H1 (cell line): ENCODE measurements around the gene LRRIQ4. TPM values are rescaled to one million over a fixed set of nuclear protein-coding genes. Genes with fewer than 3 reads are reported as not detected.

ENCODE experiments used
- CTCF ChIA-PET: fragments of 300-600 bp; sonication (Branson Sonifier 250); formaldehyde crosslinking; loops from one replicate; lab custom pipeline; 2021; ENCODE audit not compliant: partially characterized antibody; lab: Charles Lee
- POLR2A ChIA-PET: fragments of 300-600 bp; sonication (Branson Sonifier 250); formaldehyde crosslinking; loops from one replicate; lab custom pipeline; 2021; ENCODE audit warnings: inconsistent platforms; ENCODE audit not compliant: partially characterized antibody; lab: Charles Lee
- DNase-seq, 2 experiments: peaks; one replicate each; pipeline versions ENCODE4 v3.0.0 to v3.0.0-alpha.2; 2010 to 2022; ENCODE audit warnings: low spot score in 2 of 2, low read depth in 1 of 2, mixed read lengths in 1 of 2
- FAIRE-seq: peaks from 2 replicates; lab custom pipeline; 2011; peaks lifted over from hg19 to GRCh38; lab: Jason Lieb, UNC
- H2AFZ ChIP-seq: 2 replicates; pipeline ENCODE4 v1.8.1; 2012; ENCODE audit warnings: low read length, inconsistent platforms
- H2AK5ac ChIP-seq: 2 replicates; pipeline ENCODE4 v1.6.1; 2013; ENCODE audit warnings: low read depth, low read length
- H2BK120ac ChIP-seq: replicated peaks from 2 replicates; pipeline ENCODE3; 2013; ENCODE audit warnings: low read depth, low read length, inconsistent platforms
- H2BK12ac ChIP-seq: 2 replicates; pipeline ENCODE4 v1.6.1; 2013; ENCODE audit warnings: low read depth, low read length
- H2BK15ac ChIP-seq: 2 replicates; pipeline ENCODE4 v1.6.1; 2013; ENCODE audit warnings: low read length
- H2BK20ac ChIP-seq: 2 replicates; pipeline ENCODE4 v1.6.1; 2013; ENCODE audit warnings: low read length
- H2BK5ac ChIP-seq: 2 replicates; pipeline ENCODE4 v1.6.1; 2013; ENCODE audit warnings: low read depth, low read length
- H3K14ac ChIP-seq: 2 replicates; pipeline ENCODE4 v1.6.1; 2013; ENCODE audit warnings: inconsistent platforms; ENCODE audit not compliant: insufficient read length
- H3K18ac ChIP-seq: 2 replicates; pipeline ENCODE4 v1.6.1; 2013; ENCODE audit warnings: low read length; ENCODE audit errors: extremely low read depth
- H3K23ac ChIP-seq: 2 replicates; pipeline ENCODE4 v1.6.1; 2013; ENCODE audit warnings: inconsistent platforms; ENCODE audit not compliant: insufficient read length
- H3K23me2 ChIP-seq: 2 replicates; pipeline ENCODE4 v1.6.1; 2013; ENCODE audit warnings: low read depth, low read length
- H3K27ac ChIP-seq: 2 replicates; pipeline ENCODE4 v1.6.1; 2011; ENCODE audit warnings: low read depth, low read length, inconsistent platforms
- H3K27me3 ChIP-seq, 4 experiments: replicated peaks in 1 of 4; 1 replicate in 1 of 4; 2 replicates in 3 of 4; pipeline versions ENCODE4 v1.6.1 to v1.8.1; 2011 to 2013; ENCODE audit warnings: low read length in 3 of 4, mild to moderate bottlenecking in 3 of 4, inconsistent platforms in 2 of 4, mixed read lengths in 2 of 4, moderate library complexity in 1 of 4; ENCODE audit not compliant: control insufficient read depth in 3 of 4, insufficient read depth in 3 of 4; ENCODE audit errors: extremely low read depth in 1 of 4
- H3K36me3 ChIP-seq, 4 experiments: 2 replicates each; pipeline versions ENCODE4 v1.6.1 to v1.8.1; 2011 to 2013; ENCODE audit warnings: mild to moderate bottlenecking in 4 of 4, low read length in 3 of 4, moderate library complexity in 2 of 4, control low read depth in 1 of 4, inconsistent platforms in 1 of 4; ENCODE audit not compliant: insufficient read depth in 4 of 4, control insufficient read depth in 2 of 4
- H3K4ac ChIP-seq: replicated peaks from 2 replicates; pipeline ENCODE3; 2013; ENCODE audit warnings: low read length, low read depth, mixed read lengths, inconsistent platforms; ENCODE audit not compliant: insufficient read length
- H3K4me1 ChIP-seq, 4 experiments: replicated peaks in 1 of 4; 1 replicate in 1 of 4; 2 replicates in 3 of 4; pipeline versions ENCODE4 v1.6.1 to v1.8.1; 2011 to 2013; ENCODE audit warnings: low read length in 3 of 4, inconsistent platforms in 2 of 4, mixed read lengths in 1 of 4; ENCODE audit not compliant: insufficient read depth in 4 of 4, control insufficient read depth in 3 of 4
- H3K4me2 ChIP-seq, 2 experiments: 2 replicates each; pipeline versions ENCODE4 v1.6.1 to v1.8.1; 2011 to 2013; ENCODE audit warnings: low read depth in 2 of 2, low read length in 2 of 2, control low read depth in 1 of 2, inconsistent platforms in 1 of 2, mild to moderate bottlenecking in 1 of 2; ENCODE audit not compliant: insufficient read depth in 1 of 2
- H3K4me3 ChIP-seq, 4 experiments: fragments of 200-600, 300-600 bp in 1 of 4; sonication (generic), shearing (Covaris generic), sonication (Bioruptor Twin) in 1 of 4; 2 replicates each; pipeline versions ENCODE4 v1.5.1 to v1.8.1; 2011 to 2016; ENCODE audit warnings: low read length in 4 of 4, low read depth in 3 of 4, control low read depth in 2 of 4, inconsistent platforms in 2 of 4, mild to moderate bottlenecking in 2 of 4, mixed read lengths in 1 of 4, moderate library complexity in 1 of 4; ENCODE audit not compliant: insufficient read depth in 2 of 4; ENCODE audit errors: extremely low read depth in 1 of 4
- H3K56ac ChIP-seq: replicated peaks from 2 replicates; pipeline ENCODE3; 2013; ENCODE audit warnings: low read depth, mild to moderate bottlenecking, mixed read lengths, low read length, inconsistent platforms; ENCODE audit not compliant: insufficient read length
- H3K79me1 ChIP-seq: 2 replicates; pipeline ENCODE4 v1.6.1; 2013; ENCODE audit warnings: low read depth, low read length, control low read depth
- H3K79me2 ChIP-seq, 2 experiments: 2 replicates each; pipeline versions ENCODE4 v1.6.1 to v1.8.1; 2012 to 2013; ENCODE audit warnings: low read length in 2 of 2, mild to moderate bottlenecking in 2 of 2, inconsistent platforms in 1 of 2; ENCODE audit not compliant: insufficient read depth in 2 of 2, control insufficient read depth in 1 of 2
- H3K9ac ChIP-seq, 4 experiments: replicated peaks in 1 of 4; 1 replicate in 1 of 4; 2 replicates in 3 of 4; pipeline versions ENCODE4 v1.6.1 to v1.8.1; 2011 to 2013; ENCODE audit warnings: low read depth in 3 of 4, low read length in 3 of 4, control low read depth in 2 of 4, mild to moderate bottlenecking in 2 of 4, moderate library complexity in 2 of 4, inconsistent platforms in 1 of 4; ENCODE audit errors: extremely low read depth in 1 of 4
- H3K9me3 ChIP-seq, 2 experiments: 2 replicates each; pipeline versions ENCODE4 v1.6.1 to v1.8.1; 2012 to 2013; ENCODE audit warnings: mild to moderate bottlenecking in 2 of 2, moderate library complexity in 2 of 2, control low read depth in 1 of 2, inconsistent platforms in 1 of 2, low read depth in 1 of 2, low read length in 1 of 2, mixed read lengths in 1 of 2; ENCODE audit not compliant: insufficient read depth in 2 of 2
- H4K20me1 ChIP-seq, 2 experiments: replicated peaks in 1 of 2; 2 replicates each; pipeline versions ENCODE3 to v1.8.1; 2011 to 2013; ENCODE audit warnings: inconsistent platforms in 2 of 2, low read length in 2 of 2, mild to moderate bottlenecking in 1 of 2; ENCODE audit not compliant: insufficient read depth in 2 of 2, control insufficient read depth in 1 of 2
- H4K5ac ChIP-seq: 2 replicates; pipeline ENCODE4 v1.6.1; 2013; ENCODE audit warnings: low read length, low read depth, mixed read lengths, inconsistent platforms; ENCODE audit not compliant: insufficient read length
- H4K8ac ChIP-seq: 2 replicates; pipeline ENCODE4 v1.8.0; 2013; ENCODE audit warnings: mild to moderate bottlenecking, moderate library complexity, low read length, inconsistent platforms; ENCODE audit not compliant: insufficient read depth; ENCODE audit errors: extremely low read depth
- H4K91ac ChIP-seq: replicated peaks from 2 replicates; pipeline ENCODE3; 2013; ENCODE audit warnings: low read length, mixed read lengths, inconsistent platforms; ENCODE audit not compliant: insufficient read length
- CTCF ChIP-seq, 3 experiments: IDR thresholded peaks; 1 replicate in 2 of 3; 2 replicates in 1 of 3; pipeline versions ENCODE4 v1.5.1 to v1.6.1; 2011; ENCODE audit warnings: low read length in 3 of 3, mild to moderate bottlenecking in 3 of 3, inconsistent platforms in 2 of 3, low read depth in 1 of 3, moderate library complexity in 1 of 3; ENCODE audit not compliant: insufficient read depth in 1 of 3; ENCODE audit errors: control extremely low read depth in 1 of 3
- FOSL1 ChIP-seq: IDR thresholded peaks from 2 replicates; pipeline ENCODE4 v1.6.1; 2011; ENCODE audit warnings: mild to moderate bottlenecking, low read depth, low read length, moderate library complexity; ENCODE audit not compliant: insufficient read depth
- GTF2F1 ChIP-seq: IDR thresholded peaks from 2 replicates; pipeline ENCODE4 v1.6.1; 2012; ENCODE audit warnings: low read depth, low read length, improper control_type of control experiment, borderline replicate concordance
- POLR2AphosphoS5 ChIP-seq: IDR thresholded peaks from 2 replicates; pipeline ENCODE4 v1.6.1; 2011; ENCODE audit warnings: low read depth, low read length
- RAD21 ChIP-seq, 2 experiments: IDR thresholded peaks in 1 of 2; conservative IDR thresholded peaks in 1 of 2; 2 replicates each; pipeline ENCODE4 v1.6.1; 2011; ENCODE audit warnings: low read depth in 2 of 2, low read length in 2 of 2, improper control_type of control experiment in 1 of 2, inconsistent platforms in 1 of 2, mild to moderate bottlenecking in 1 of 2, moderate library complexity in 1 of 2
- RXRA ChIP-seq: IDR thresholded peaks from 2 replicates; pipeline ENCODE4 v1.6.1; 2011; ENCODE audit warnings: low read depth, mild to moderate bottlenecking, low read length, moderate library complexity; ENCODE audit not compliant: insufficient read depth
- SP4 ChIP-seq: IDR thresholded peaks from 2 replicates; pipeline ENCODE4 v1.6.1; 2012; ENCODE audit warnings: low read length, inconsistent platforms
- TCF12 ChIP-seq: IDR thresholded peaks from 2 replicates; pipeline ENCODE4 v1.6.1; 2011; ENCODE audit warnings: low read depth, mild to moderate bottlenecking, low read length
- WGBS, 2 experiments: shearing (Covaris generic) in 1 of 2; methylation state at CpG; one replicate each; pipeline versions ENCODE4 v1.1.6 to v1.1.7; 2013 to 2015; ENCODE audit warnings: low lambda C conversion rate in 2 of 2, mixed read lengths in 2 of 2, inconsistent platforms in 1 of 2, low coverage in 1 of 2, missing lambda C conversion rate in 1 of 2; ENCODE audit not compliant: insufficient replicate concordance in 2 of 2, insufficient coverage in 1 of 2, insufficient read length in 1 of 2; ENCODE audit errors: extremely low coverage in 1 of 2, missing lambda C conversion rate in 1 of 2; 5-methylcytosine and 5-hydroxymethylcytosine counted together
- polyA plus RNA-seq, 7 experiments: library from polyadenylated mRNA; depleted of rRNA in 3 of 7; stranded (reverse) in 5 of 7; unstranded in 2 of 7; fragments of >200 nt in 5 of 7; fragments of 200-250 nt in 2 of 7; gene quantifications; 1 replicate in 5 of 7; 2 replicates in 1 of 7; 4 replicates in 1 of 7; pipeline versions ENCODE4 v1.2.1 to v1.2.3, GENCODE V29; 2011 to 2013; ENCODE audit warnings: missing spikeins in 2 of 7, mixed read lengths in 2 of 7
- total RNA-seq: library from RNA; stranded (reverse); fragmentation: NEBNext Ultra II Directional; extraction: Animal tissue kit (Norgen Biotek cat#: 25700); gene quantifications from 2 replicates; pipeline ENCODE4 v1.2.1, GENCODE V29; 2021

Gene LRRIQ4
- total and polyA plus RNA-seq, 2 of the 8 experiments (the other 6 are each of a cell fraction or from before 2014, with no cell fraction given) = 0.08 TPM; not detected in 1

- Histone ChIP-seq H3K79me1 (no peaks in the 10 kb centered on the region), H2BK120ac (no peak overlapping the region), H3K4me3 (no peak overlapping the region), H2BK15ac (no peak overlapping the region), H3K18ac (no peak overlapping the region), H3K14ac (no peak overlapping the region), H4K8ac (no peak overlapping the region), H3K9me3 (no peaks in the 10 kb centered on the region), H2BK12ac (no peak overlapping the region), H2AFZ (peak overlapping the region; percentile 97; the same call in 1 of the 2 replicates), H3K9ac (no peak overlapping the region), H3K36me3 (no peaks in the 10 kb centered on the region), H2AK5ac (no peak overlapping the region), H3K79me2 (no peaks in the 10 kb centered on the region), H4K20me1 (no peaks in the 10 kb centered on the region), H2BK5ac (0 out of 2 replicates have a peak overlapping the region, but pooled peaks have one; percentile 12), H3K27ac (no peak overlapping the region), H3K4ac (no peak overlapping the region), H3K23me2 (no peaks in the 10 kb centered on the region), H3K56ac (no peak overlapping the region), H3K4me2 (no peak overlapping the region), H3K4me1 (no peaks in the 10 kb centered on the region), H3K27me3 (no peaks in the 10 kb centered on the region), H4K91ac (no peak overlapping the region), H3K23ac (no peak overlapping the region), H2BK20ac (no peak overlapping the region), H4K5ac (no peak overlapping the region)
- no peak for FAIRE-seq
- WGBS, 2 experiments = 80% methylated on average over 5 of the region's 5 CpGs; no CpG with 5 or more reads in 1 of the 2 experiments
- ChIA-PET POLR2A (interaction anchor here (0.8 kb wide), 1 partner anchor 11 kb away, joined by 4 read pairs; no protein-coding TSS in a partner anchor), CTCF (interaction anchor here (1.5 kb wide), 1 partner anchor 11 kb away, joined by 4 read pairs; no protein-coding TSS in a partner anchor)
- DNase-seq = no peak
- TF ChIP-seq RXRA = no peak
- no peak for TF ChIP-seq FOSL1
- TF ChIP-seq TCF12 = no peak
- TF ChIP-seq SP4 = no peak
- TF ChIP-seq POLR2AphosphoS5 = no peak
- TF ChIP-seq RAD21 (IDR thresholded peaks at IDR 0.05 in 1 of 2, conservative IDR thresholded peaks at IDR 0.05 in 1 of 2; ENCODE audit: low read depth in 2 of 2, low read length in 2 of 2) = no peak
- TF ChIP-seq GTF2F1 = no peak
- no peak for TF ChIP-seq CTCF (IDR thresholded peaks at IDR 0.05; ENCODE audit: control extremely low read depth in 1 of 3, insufficient read depth in 1 of 3, low read depth in 1 of 3, low read length in 3 of 3)
Observed at GRCh38 chr3:169836078-169836941, 23.6 kb downstream of the LRRIQ4 start.
